NB4 (cell line): ENCODE data around the gene CHAT.

Experiments
- DNase-seq: peaks from one replicate; pipeline ENCODE4 v3.0.0; 2010; ENCODE audit warnings: low read depth
- H3K4me3 ChIP-seq: one replicate; pipeline ENCODE4 v1.5.1; 2011; ENCODE audit warnings: mild to moderate bottlenecking, low read depth, low read length, moderate library complexity
- CTCF ChIP-seq: IDR thresholded peaks from one replicate; pipeline ENCODE4 v1.5.1; 2012; ENCODE audit warnings: low read depth, low read length
- MAX ChIP-seq: IDR thresholded peaks from 2 replicates; pipeline ENCODE4 v1.6.1; 2011; ENCODE audit warnings: low read depth, low read length
- MYC ChIP-seq: IDR thresholded peaks from 2 replicates; pipeline ENCODE4 v1.6.1; 2011; ENCODE audit warnings: low read depth, low read length
- POLR2A ChIP-seq: IDR thresholded peaks from 2 replicates; pipeline ENCODE4 v1.6.1; 2011; ENCODE audit warnings: mild to moderate bottlenecking; ENCODE audit not compliant: insufficient read length; ENCODE audit errors: extremely low read depth

CHAT gene

DNA sequence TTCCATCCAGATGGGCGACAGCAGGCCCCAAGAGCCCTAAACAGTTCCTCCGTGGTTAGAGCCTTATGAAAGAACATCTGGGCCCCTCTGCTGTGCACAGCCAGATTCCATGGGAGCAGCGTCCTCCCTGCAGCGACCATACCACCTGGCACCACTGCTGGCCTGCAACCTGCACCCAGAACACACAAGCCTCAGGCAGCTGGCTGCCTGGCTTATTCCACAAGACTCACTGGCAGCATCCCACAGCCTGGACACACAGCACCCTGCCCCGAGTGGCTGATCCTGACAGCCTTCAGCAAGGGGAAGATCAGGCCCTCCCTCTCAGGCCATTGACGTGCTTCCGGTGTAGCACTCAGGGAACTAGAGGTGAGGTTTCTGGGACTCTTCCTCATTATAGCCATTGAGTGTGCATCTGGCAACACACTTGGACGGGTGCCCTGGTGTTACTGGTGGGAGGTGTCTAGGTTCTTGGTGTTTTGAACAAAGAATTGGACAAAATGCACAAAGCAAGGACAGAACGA lies 41.2 kb upstream of the CHAT start:
- no peak for DNase-seq
- TF ChIP-seq POLR2A (no peak), MAX (no peak), CTCF (no peak), MYC (no peak)
- H3K4me3 ChIP-seq, result no peak overlapping the region

DNA sequence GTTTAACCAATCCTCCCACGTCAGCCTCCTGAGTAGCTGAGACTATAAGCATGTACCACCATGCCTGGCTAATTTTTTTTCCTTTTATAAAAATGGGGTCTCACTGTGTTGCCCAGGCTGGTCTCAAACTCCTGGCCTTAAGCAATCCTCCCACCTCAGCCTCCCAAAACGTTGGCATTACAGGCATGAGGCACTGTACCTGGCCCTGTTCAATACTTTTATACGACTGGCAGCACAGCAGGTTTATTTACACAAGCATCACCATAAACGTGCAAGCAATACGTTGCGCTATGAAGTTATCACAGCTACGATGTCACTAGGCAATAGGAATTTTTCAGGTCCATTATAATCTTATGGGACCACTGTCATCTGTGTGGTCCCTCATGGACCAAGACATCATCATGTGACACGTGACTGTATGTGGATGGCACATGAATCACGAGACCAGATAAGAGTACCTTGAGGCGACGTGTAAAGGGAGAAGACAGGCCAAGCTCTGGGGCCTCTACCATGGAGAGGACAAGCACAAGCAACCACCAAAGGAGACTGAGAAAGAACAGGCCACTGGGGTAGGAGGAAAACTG lies 38.3 kb upstream of the CHAT start:
- no peak for DNase-seq
- H3K4me3 ChIP-seq, result no peak overlapping the region
- TF ChIP-seq CTCF (no peak), MAX (no peak), MYC (no peak), POLR2A (no peak)

DNA sequence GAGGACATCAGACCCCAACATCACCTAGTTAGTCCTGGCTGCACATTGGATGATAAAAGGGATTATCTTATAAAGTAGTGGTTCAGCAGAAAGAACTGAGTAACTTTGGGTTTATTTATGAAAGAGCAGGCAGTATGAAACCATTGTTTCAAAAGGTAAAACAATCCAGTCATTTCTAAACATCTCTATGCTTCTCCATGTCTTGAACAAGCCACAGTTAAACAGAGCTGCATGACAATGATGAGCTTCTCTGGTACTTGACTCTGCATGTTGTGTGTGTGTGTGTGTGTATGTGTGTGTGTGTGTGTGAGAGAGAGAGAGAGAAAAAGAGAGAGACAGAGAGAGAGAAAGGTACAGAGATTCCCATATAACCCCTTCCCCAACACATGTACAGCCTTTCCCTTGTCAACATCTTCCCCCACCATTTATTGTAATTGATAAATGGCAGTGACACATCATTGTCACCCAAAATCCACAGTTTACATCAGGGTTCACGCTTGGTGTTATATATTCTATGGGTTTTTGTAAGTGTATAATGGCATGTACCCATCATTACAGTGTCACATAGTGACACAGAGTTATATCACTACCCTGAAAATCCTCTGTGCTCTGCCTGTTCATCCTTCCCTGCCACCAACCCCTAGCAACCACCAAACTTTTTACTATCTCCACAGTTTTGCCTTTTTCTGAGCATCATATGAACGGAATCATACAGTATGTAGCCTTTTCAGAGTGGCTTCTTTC lies 36.5 kb upstream of the CHAT start:
- DNase-seq, result no peak
- H3K4me3 ChIP-seq, result no peak overlapping the region
- TF ChIP-seq POLR2A (no peak), CTCF (no peak), MYC (no peak)

GRCh38 chr10:49578392-49578791 lies 35.4 kb upstream of the CHAT start:
- DNase-seq, result no peak
- TF ChIP-seq POLR2A, result no peak
- no peak for TF ChIP-seq MAX
- no peak for TF ChIP-seq CTCF
- no peak for TF ChIP-seq MYC
- no peak overlapping the region for H3K4me3 ChIP-seq

DNA sequence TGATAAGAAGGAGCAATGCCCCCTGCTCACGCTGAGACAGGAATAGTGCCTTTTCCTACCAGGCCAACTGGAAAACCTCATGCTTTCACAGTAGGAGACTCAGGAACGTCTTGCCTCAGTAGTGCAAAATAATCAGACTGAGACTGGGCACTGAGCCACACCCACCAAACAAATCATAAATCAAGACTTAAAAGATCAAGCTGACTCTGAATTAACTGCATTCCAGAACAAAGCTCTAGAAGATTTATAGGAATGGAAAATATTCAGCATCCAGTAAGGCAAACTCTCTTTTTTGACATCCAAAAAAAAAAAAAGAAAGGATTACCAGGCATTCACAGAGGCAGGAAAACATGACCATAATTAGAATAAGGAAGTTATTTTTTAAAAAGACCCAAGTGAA lies 34.2 kb upstream of the CHAT start:
- TF ChIP-seq CTCF (no peak), MAX (no peak), POLR2A (no peak)
- H3K4me3 ChIP-seq, result no peak overlapping the region
- DNase-seq, result no peak
